Aorta (tissue), 5 donors: ENCODE data around the gene RELL1. TPM values are rescaled to one million over a fixed set of nuclear protein-coding genes. Genes with fewer than 3 reads are reported as not detected.

ENCODE experiments used
- ATAC-seq: fragments of 200-7000 bp; cut with Tn5 transposase; one replicate; pipeline ENCODE4 v1.9.1; 2022; ENCODE audit warnings: moderate library complexity; ENCODE audit not compliant: low FRiP score
- DNase-seq, 2 donors: peaks; one replicate each; pipeline ENCODE4 v3.0.0-alpha.2; 2020
- H3K27ac ChIP-seq, 2 donors: one replicate each; pipeline ENCODE4 v1.5.1; 2013; ENCODE audit warnings: low read length in 2 of 2, mild to moderate bottlenecking in 2 of 2, moderate library complexity in 2 of 2, control low read depth in 1 of 2, inconsistent platforms in 1 of 2, low read depth in 1 of 2
- H3K27me3 ChIP-seq, 2 donors: one replicate each; pipeline ENCODE4 v1.6.1; 2013; ENCODE audit warnings: control low read depth in 1 of 2, low read length in 1 of 2, mild to moderate bottlenecking in 1 of 2, moderate library complexity in 1 of 2; ENCODE audit not compliant: insufficient read depth in 2 of 2, control insufficient read depth in 1 of 2
- H3K36me3 ChIP-seq, 2 donors: one replicate each; pipeline ENCODE4 v1.6.1; 2013; ENCODE audit warnings: control low read depth in 1 of 2, low read length in 1 of 2, mild to moderate bottlenecking in 1 of 2; ENCODE audit not compliant: insufficient read depth in 2 of 2, control insufficient read depth in 1 of 2
- H3K4me1 ChIP-seq, 2 donors: one replicate each; pipeline ENCODE4 v1.6.1; 2013; ENCODE audit warnings: low read length in 2 of 2, control low read depth in 1 of 2, mild to moderate bottlenecking in 1 of 2, moderate library complexity in 1 of 2; ENCODE audit not compliant: insufficient read depth in 2 of 2, control insufficient read depth in 1 of 2
- H3K4me3 ChIP-seq, 2 donors: one replicate each; pipeline ENCODE4 v1.5.1; 2013; ENCODE audit warnings: low read length in 2 of 2, control low read depth in 1 of 2, mild to moderate bottlenecking in 1 of 2
- H3K9me3 ChIP-seq: one replicate; pipeline ENCODE4 v1.6.1; 2013; ENCODE audit warnings: mild to moderate bottlenecking, low read length; ENCODE audit not compliant: control insufficient read depth
- WGBS, 2 donors: extraction: QIAGEN DNeasy Blood & Tissue Kit; methylation state at CpG; one replicate each; pipeline ENCODE4 v1.1.7; 2013; 5-methylcytosine and 5-hydroxymethylcytosine counted together
- intact Hi-C, 2 donors: fragments of 100-400 bp; cut with DNase I; formaldehyde crosslinking; loops; one replicate each; pipeline versions ENCODE4 v1.14.2 to v1.15.0; 2022
- polyA plus RNA-seq, 2 donors: library from polyadenylated mRNA; stranded (reverse); fragments of 200-250 nt; gene quantifications; one replicate each; pipeline ENCODE4 v1.2.3, GENCODE V29; 2013
- total RNA-seq, 2 donors: library from RNA; stranded (reverse); fragmentation: NEBNext Ultra II Directional; extraction: Animal tissue kit (Norgen Biotek cat#: 25700); gene quantifications; one replicate each; pipeline ENCODE4 v1.2.1, GENCODE V29; 2021
- donor health status: healthy with polysubstance abuse.
- donor health status: Bipolar disorder and iron deficiency.
- donor health status: DM: no; HTN: no; CAD: no.
- donor health status: DM: no; HTN: no; CAD: no.
- donor health status: DM: yes; HTN: yes; CAD: no.

RELL1 gene
- total and polyA plus RNA-seq, 4 donors: 1.3 to 42.5 (median 17.3) TPM

- WGBS, 2 donors: 52 to 58% methylated on average over 9 of the region's 9 CpGs
- H3K27me3 ChIP-seq: no peaks in the 10 kb centered on the region
- H3K4me3 ChIP-seq: no peak overlapping the region
- no peak overlapping the region for H3K27ac ChIP-seq
- no peaks in the 10 kb centered on the region for H3K36me3 ChIP-seq
- intact Hi-C loops: no loop called here
- no peak for ATAC-seq
- H3K9me3 ChIP-seq: peaks cover 6% of the 10 kb centered on the region
- no peak for DNase-seq
- no peaks in the 10 kb centered on the region for H3K4me1 ChIP-seq
Observed at GRCh38 chr4:37584493-37585060, 101.6 kb downstream of the RELL1 start.

GRCh38 chr4:37584071-37584470 lies 102.1 kb downstream of the RELL1 start:
- 76 to 79% methylated on average over 8 of the region's 8 CpGs for WGBS, 2 donors
- no peaks in the 10 kb centered on the region for H3K4me1 ChIP-seq
- no peak overlapping the region for H3K4me3 ChIP-seq
- no peaks in the 10 kb centered on the region for H3K27me3 ChIP-seq
- DNase-seq: no peak
- ATAC-seq: no peak
- no peaks in the 10 kb centered on the region for H3K36me3 ChIP-seq
- intact Hi-C loops: no loop called here
- peaks cover 6% of the 10 kb centered on the region for H3K9me3 ChIP-seq
- H3K27ac ChIP-seq: no peak overlapping the region

- Histone ChIP-seq H3K27me3 (no peaks in the 10 kb centered on the region), H3K36me3 (no peaks in the 10 kb centered on the region), H3K4me3 (no peak overlapping the region), H3K4me1 (no peaks in the 10 kb centered on the region), H3K9me3 (no peaks in the 10 kb centered on the region), H3K27ac (no peak overlapping the region)
- intact Hi-C loops: no loop called here
- DNase-seq: no peak
- no peak for ATAC-seq
Observed at GRCh38 chr4:37573566-37573965, 112.6 kb downstream of the RELL1 start.

- Histone ChIP-seq H3K27ac (no peak overlapping the region), H3K9me3 (no peaks in the 10 kb centered on the region), H3K4me3 (no peak overlapping the region), H3K27me3 (no peaks in the 10 kb centered on the region), H3K4me1 (no peaks in the 10 kb centered on the region), H3K36me3 (no peaks in the 10 kb centered on the region)
- intact Hi-C loops: no loop called here
- DNase-seq: no peak
- ATAC-seq: no peak
- 62% methylated on average over 7 of the region's 7 CpGs for WGBS, 2 donors
Observed at GRCh38 chr4:37568489-37568888, 117.7 kb downstream of the RELL1 start.

GRCh38 chr4:37567836-37568235 lies 118.3 kb downstream of the RELL1 start:
- intact Hi-C loops: no loop called here
- DNase-seq (no peak), ATAC-seq (no peak)
- no peaks in the 10 kb centered on the region for H3K27me3 ChIP-seq
- H3K27ac ChIP-seq: no peak overlapping the region
- no peaks in the 10 kb centered on the region for H3K36me3 ChIP-seq
- 84 to 86% methylated on average over 2 of the region's 2 CpGs for WGBS, 2 donors
- H3K4me1 ChIP-seq: no peaks in the 10 kb centered on the region
- no peak overlapping the region for H3K4me3 ChIP-seq
- H3K9me3 ChIP-seq: no peaks in the 10 kb centered on the region

- intact Hi-C loops: no loop called here
- Histone ChIP-seq H3K9me3 (no peaks in the 10 kb centered on the region), H3K36me3 (no peaks in the 10 kb centered on the region), H3K4me1 (no peaks in the 10 kb centered on the region), H3K27me3 (no peaks in the 10 kb centered on the region), H3K27ac (no peak overlapping the region), H3K4me3 (no peak overlapping the region)
- WGBS, 2 donors: 81 to 95% methylated on average over 4 of the region's 4 CpGs
- DNase-seq (no peak), ATAC-seq (no peak)
Observed at GRCh38 chr4:37562592-37562991, 123.6 kb downstream of the RELL1 start.

- 3 to 11% methylated on average over 1 of the region's 1 CpG for WGBS, 2 donors
- no peaks in the 10 kb centered on the region for H3K4me1 ChIP-seq
- no peak for DNase-seq
- intact Hi-C loops: no loop called here
- no peak overlapping the region for H3K27ac ChIP-seq
- H3K27me3 ChIP-seq: no peaks in the 10 kb centered on the region
- no peak for ATAC-seq
- H3K4me3 ChIP-seq: no peak overlapping the region
- H3K36me3 ChIP-seq: no peaks in the 10 kb centered on the region
- H3K9me3 ChIP-seq: no peaks in the 10 kb centered on the region
Observed at GRCh38 chr4:37561803-37562207, 124.4 kb downstream of the RELL1 start.

- Histone ChIP-seq H3K27ac (no peak overlapping the region), H3K4me3 (no peak overlapping the region), H3K9me3 (no peaks in the 10 kb centered on the region), H3K27me3 (no peaks in the 10 kb centered on the region), H3K36me3 (no peaks in the 10 kb centered on the region), H3K4me1 (no peaks in the 10 kb centered on the region)
- 66 to 68% methylated on average over 3 of the region's 3 CpGs for WGBS, 2 donors
- intact Hi-C loops: no loop called here
- no peak for ATAC-seq
- DNase-seq: no peak
Observed at GRCh38 chr4:37561196-37561802, 124.9 kb downstream of the RELL1 start.
